Skeletal muscle satellite cell (primary cell): ENCODE data around the gene FIBIN.
"Not testable (repeated sequence)": the region's sequence is repeated elsewhere in the genome, so short reads cannot be mapped to it uniquely, and the experiment has no call there.

Source experiments
- H3K27me3 ChIP-seq: 2 replicates; pipeline ENCODE4 v1.7.0; 2013; ENCODE audit warnings: low read length; ENCODE audit not compliant: control insufficient read depth, insufficient read depth
- H3K36me3 ChIP-seq: 2 replicates; pipeline ENCODE4 v1.7.0; 2013; ENCODE audit warnings: mild to moderate bottlenecking, control low read depth, low read length; ENCODE audit not compliant: insufficient read depth
- H3K4me1 ChIP-seq: 2 replicates; pipeline ENCODE4 v1.7.0; 2013; ENCODE audit warnings: low read length; ENCODE audit not compliant: control insufficient read depth, insufficient read depth
- H3K4me2 ChIP-seq: 2 replicates; pipeline ENCODE4 v1.7.0; 2013; ENCODE audit warnings: mild to moderate bottlenecking, low read length
- H3K4me3 ChIP-seq: 2 replicates; pipeline ENCODE4 v1.7.0; 2013; ENCODE audit warnings: low read length
- H3K9ac ChIP-seq: 2 replicates; pipeline ENCODE4 v1.7.0; 2013; ENCODE audit warnings: mild to moderate bottlenecking, low read depth, low read length, moderate library complexity
- H3K9me3 ChIP-seq: replicated peaks from 2 replicates; pipeline ENCODE4 v1.7.0; 2013; ENCODE audit warnings: mild to moderate bottlenecking, control low read depth, low read length

The FIBIN gene

GRCh38 chr11:26958005-26958701 lies 35.8 kb upstream of the FIBIN start:
- H3K4me1 ChIP-seq = peaks cover 8% of the 10 kb centered on the region
- no peaks in the 10 kb centered on the region for H3K27me3 ChIP-seq
- no peaks in the 10 kb centered on the region for H3K9me3 ChIP-seq
- no peak overlapping the region for H3K4me2 ChIP-seq
- H3K36me3 ChIP-seq = no peaks in the 10 kb centered on the region
- no peak overlapping the region for H3K9ac ChIP-seq
- no peak overlapping the region for H3K4me3 ChIP-seq

- H3K4me2 ChIP-seq = no peak overlapping the region
- peaks cover 7% of the 10 kb centered on the region for H3K4me1 ChIP-seq
- no peaks in the 10 kb centered on the region for H3K36me3 ChIP-seq
- H3K9ac ChIP-seq = no peak overlapping the region
- no peaks in the 10 kb centered on the region for H3K27me3 ChIP-seq
- no peaks in the 10 kb centered on the region for H3K9me3 ChIP-seq
- no peak overlapping the region for H3K4me3 ChIP-seq
Measured at GRCh38 chr11:26958702-26959049, 35.2 kb upstream of the FIBIN start.

- no peaks in the 10 kb centered on the region for H3K27me3 ChIP-seq
Measured at GRCh38 chr11:26960281-26960680, 33.6 kb upstream of the FIBIN start.

GRCh38 chr11:26963764-26964163 lies 30.1 kb upstream of the FIBIN start:
- no peaks in the 10 kb centered on the region for H3K27me3 ChIP-seq
- no peak overlapping the region for H3K4me3 ChIP-seq
- H3K9ac ChIP-seq = no peak overlapping the region
- no peaks in the 10 kb centered on the region for H3K36me3 ChIP-seq
- H3K9me3 ChIP-seq = no peaks in the 10 kb centered on the region
- H3K4me2 ChIP-seq = no peak overlapping the region
- H3K4me1 ChIP-seq = no peaks in the 10 kb centered on the region

More at GRCh38 chr11:26960281-26960680, 33.6 kb upstream of the FIBIN start:
- Histone ChIP-seq H3K9ac (no peak overlapping the region), H3K9me3 (no peaks in the 10 kb centered on the region), H3K36me3 (no peaks in the 10 kb centered on the region), H3K4me2 (no peak overlapping the region), H3K4me1 (no peaks in the 10 kb centered on the region), H3K4me3 (no peak overlapping the region)

- Histone ChIP-seq H3K9ac (no peak overlapping the region), H3K4me2 (no peak overlapping the region), H3K27me3 (no peaks in the 10 kb centered on the region), H3K9me3 (no peaks in the 10 kb centered on the region), H3K4me3 (no peak overlapping the region), H3K36me3 (no peaks in the 10 kb centered on the region), H3K4me1 (no peaks in the 10 kb centered on the region)
Measured at GRCh38 chr11:26964339-26964738, 29.6 kb upstream of the FIBIN start.

- not testable (repeated sequence) for H3K4me2 ChIP-seq, H3K9ac ChIP-seq, H3K36me3 ChIP-seq, H3K4me1 ChIP-seq, H3K9me3 ChIP-seq, H3K4me3 ChIP-seq, H3K27me3 ChIP-seq
Measured at GRCh38 chr11:26964847-26965485, 28.9 kb upstream of the FIBIN start.

- Histone ChIP-seq H3K4me3 (no peak overlapping the region), H3K9me3 (no peaks in the 10 kb centered on the region), H3K27me3 (no peaks in the 10 kb centered on the region), H3K4me1 (peaks cover 36% of the 10 kb centered on the region), H3K4me2 (no peak overlapping the region), H3K36me3 (no peaks in the 10 kb centered on the region), H3K9ac (no peak overlapping the region)
Measured at GRCh38 chr11:26971961-26972360, 22.0 kb upstream of the FIBIN start.

GRCh38 chr11:26974069-26974783 lies 19.7 kb upstream of the FIBIN start:
- peak overlapping the region; percentile 38 for H3K4me2 ChIP-seq
- H3K4me1 ChIP-seq = peaks cover 36% of the 10 kb centered on the region
- peak overlapping the region; percentile 36 for H3K9ac ChIP-seq
- H3K27me3 ChIP-seq = no peaks in the 10 kb centered on the region
- no peaks in the 10 kb centered on the region for H3K9me3 ChIP-seq
- no peaks in the 10 kb centered on the region for H3K36me3 ChIP-seq
- no peak overlapping the region for H3K4me3 ChIP-seq

GRCh38 chr11:26974996-26975395 lies 18.9 kb upstream of the FIBIN start:
- peaks cover 36% of the 10 kb centered on the region for H3K4me1 ChIP-seq
- H3K4me2 ChIP-seq = no peak overlapping the region
- no peak overlapping the region for H3K9ac ChIP-seq
- no peak overlapping the region for H3K4me3 ChIP-seq
- H3K9me3 ChIP-seq = no peaks in the 10 kb centered on the region
- no peaks in the 10 kb centered on the region for H3K27me3 ChIP-seq
- no peaks in the 10 kb centered on the region for H3K36me3 ChIP-seq

GRCh38 chr11:26976389-26976788 lies 17.5 kb upstream of the FIBIN start:
- Histone ChIP-seq H3K27me3 (no peaks in the 10 kb centered on the region), H3K36me3 (no peaks in the 10 kb centered on the region), H3K4me2 (no peak overlapping the region), H3K9ac (no peak overlapping the region), H3K4me3 (no peak overlapping the region), H3K4me1 (peaks cover 36% of the 10 kb centered on the region), H3K9me3 (no peaks in the 10 kb centered on the region)

GRCh38 chr11:26977209-26977608 lies 16.7 kb upstream of the FIBIN start:
- peaks cover 30% of the 10 kb centered on the region for H3K4me1 ChIP-seq
- not testable (repeated sequence) for H3K27me3 ChIP-seq, H3K36me3 ChIP-seq, H3K4me2 ChIP-seq, H3K4me3 ChIP-seq, H3K9me3 ChIP-seq, H3K9ac ChIP-seq
